Measurements from ENCODE around the gene FGF18.

- TF ChIP-seq POLR2A (IDR thresholded peaks at IDR 0.05): no peak
- TF ChIP-seq, protein P1, sequence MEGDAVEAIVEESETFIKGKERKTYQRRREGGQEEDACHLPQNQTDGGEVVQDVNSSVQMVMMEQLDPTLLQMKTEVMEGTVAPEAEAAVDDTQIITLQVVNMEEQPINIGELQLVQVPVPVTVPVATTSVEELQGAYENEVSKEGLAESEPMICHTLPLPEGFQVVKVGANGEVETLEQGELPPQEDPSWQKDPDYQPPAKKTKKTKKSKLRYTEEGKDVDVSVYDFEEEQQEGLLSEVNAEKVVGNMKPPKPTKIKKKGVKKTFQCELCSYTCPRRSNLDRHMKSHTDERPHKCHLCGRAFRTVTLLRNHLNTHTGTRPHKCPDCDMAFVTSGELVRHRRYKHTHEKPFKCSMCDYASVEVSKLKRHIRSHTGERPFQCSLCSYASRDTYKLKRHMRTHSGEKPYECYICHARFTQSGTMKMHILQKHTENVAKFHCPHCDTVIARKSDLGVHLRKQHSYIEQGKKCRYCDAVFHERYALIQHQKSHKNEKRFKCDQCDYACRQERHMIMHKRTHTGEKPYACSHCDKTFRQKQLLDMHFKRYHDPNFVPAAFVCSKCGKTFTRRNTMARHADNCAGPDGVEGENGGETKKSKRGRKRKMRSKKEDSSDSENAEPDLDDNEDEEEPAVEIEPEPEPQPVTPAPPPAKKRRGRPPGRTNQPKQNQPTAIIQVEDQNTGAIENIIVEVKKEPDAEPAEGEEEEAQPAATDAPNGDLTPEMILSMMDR (IDR thresholded peaks at IDR 0.05): no peak
Measured at GRCh38 chr5:171498166-171498565, 78.7 kb downstream of the FGF18 start.
